Progenitor cell of endocrine pancreas (in vitro differentiated cells): ENCODE measurements around the gene CAPN8. TPM values are rescaled to one million over a fixed set of nuclear protein-coding genes. Genes with fewer than 3 reads are reported as not detected.

Experiments used
- DNase-seq: peaks from one replicate; pipeline ENCODE4 v3.0.0; 2021; ENCODE audit warnings: low spot score; ENCODE audit not compliant: unreplicated experiment
- H3K27ac Mint-ChIP-seq: 2 replicates; pipeline ENCODE4 v1.8.0; 2021; ENCODE audit warnings: mild to moderate bottlenecking, moderate library complexity, mixed read lengths
- H3K27me3 Mint-ChIP-seq: 2 replicates; pipeline ENCODE4 v1.8.0; 2021; ENCODE audit warnings: mixed read lengths
- H3K36me3 Mint-ChIP-seq: 2 replicates; pipeline ENCODE4 v1.8.0; 2022; ENCODE audit warnings: mixed read lengths; ENCODE audit not compliant: insufficient read depth
- H3K4me1 Mint-ChIP-seq: 2 replicates; pipeline ENCODE4 v1.8.0; 2021; ENCODE audit warnings: low read depth, mixed read lengths
- H3K4me3 Mint-ChIP-seq: 2 replicates; pipeline ENCODE4 v1.8.0; 2021; ENCODE audit warnings: low read depth, mild to moderate bottlenecking, moderate library complexity, mixed read lengths
- H3K9me3 Mint-ChIP-seq: 2 replicates; pipeline ENCODE4 v1.8.0; 2021; ENCODE audit warnings: low read depth, mixed read lengths
- total RNA-seq: library from RNA; stranded (reverse); gene quantifications from 2 replicates; pipeline ENCODE4 v1.2.1, GENCODE V29; 2021
- TF ChIP-seq, protein P1 (sequence below): fragments of 200-600 bp; sonication (generic); IDR thresholded peaks from one replicate; pipeline ENCODE4 v1.5.0; 2021; ENCODE audit warnings: antibody characterized with exemption, mild to moderate bottlenecking; ENCODE audit not compliant: unreplicated experiment

The CAPN8 gene
- total RNA-seq, 1 donor from 2014 or later = 1.3 TPM

DNA sequence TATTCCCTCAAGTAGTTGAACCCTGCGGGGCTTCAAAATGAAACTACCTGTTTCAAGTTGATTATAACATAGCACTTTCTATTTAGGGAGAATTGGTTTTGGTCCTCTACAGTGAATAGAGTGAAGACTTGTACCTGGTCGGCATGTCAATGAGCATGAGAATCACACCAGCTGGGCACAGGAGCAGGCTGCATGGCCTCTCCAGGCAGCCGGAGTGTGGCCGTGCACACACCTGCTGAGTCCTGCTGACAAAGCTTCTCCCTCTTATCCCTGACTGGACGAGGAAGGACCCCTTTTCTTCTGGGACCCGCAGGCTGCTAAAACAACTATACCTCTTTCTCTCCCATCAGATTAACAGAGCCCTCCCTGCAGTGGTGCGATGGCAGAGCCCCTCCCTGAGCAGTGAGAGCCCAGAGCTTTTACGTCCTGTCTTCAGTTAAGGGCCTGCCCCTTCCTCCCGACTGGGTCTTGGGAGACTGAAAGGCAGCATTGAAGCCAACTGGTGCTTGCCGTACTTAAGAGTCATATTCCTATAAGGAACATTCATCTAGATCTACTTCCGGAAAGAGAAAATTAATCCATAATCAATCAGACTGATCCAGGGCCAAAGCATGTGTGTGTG lies 124.9 kb downstream of the CAPN8 start:
- peaks cover 21% of the 10 kb centered on the region for H3K4me1 Mint-ChIP-seq
- peaks cover 25% of the 10 kb centered on the region for H3K27me3 Mint-ChIP-seq
- no peaks in the 10 kb centered on the region for H3K9me3 Mint-ChIP-seq
- TF ChIP-seq, protein P1, sequence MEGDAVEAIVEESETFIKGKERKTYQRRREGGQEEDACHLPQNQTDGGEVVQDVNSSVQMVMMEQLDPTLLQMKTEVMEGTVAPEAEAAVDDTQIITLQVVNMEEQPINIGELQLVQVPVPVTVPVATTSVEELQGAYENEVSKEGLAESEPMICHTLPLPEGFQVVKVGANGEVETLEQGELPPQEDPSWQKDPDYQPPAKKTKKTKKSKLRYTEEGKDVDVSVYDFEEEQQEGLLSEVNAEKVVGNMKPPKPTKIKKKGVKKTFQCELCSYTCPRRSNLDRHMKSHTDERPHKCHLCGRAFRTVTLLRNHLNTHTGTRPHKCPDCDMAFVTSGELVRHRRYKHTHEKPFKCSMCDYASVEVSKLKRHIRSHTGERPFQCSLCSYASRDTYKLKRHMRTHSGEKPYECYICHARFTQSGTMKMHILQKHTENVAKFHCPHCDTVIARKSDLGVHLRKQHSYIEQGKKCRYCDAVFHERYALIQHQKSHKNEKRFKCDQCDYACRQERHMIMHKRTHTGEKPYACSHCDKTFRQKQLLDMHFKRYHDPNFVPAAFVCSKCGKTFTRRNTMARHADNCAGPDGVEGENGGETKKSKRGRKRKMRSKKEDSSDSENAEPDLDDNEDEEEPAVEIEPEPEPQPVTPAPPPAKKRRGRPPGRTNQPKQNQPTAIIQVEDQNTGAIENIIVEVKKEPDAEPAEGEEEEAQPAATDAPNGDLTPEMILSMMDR = no peak
- no peak for DNase-seq
- H3K4me3 Mint-ChIP-seq = no peak overlapping the region
- no peaks in the 10 kb centered on the region for H3K36me3 Mint-ChIP-seq
- no peak overlapping the region for H3K27ac Mint-ChIP-seq

DNA sequence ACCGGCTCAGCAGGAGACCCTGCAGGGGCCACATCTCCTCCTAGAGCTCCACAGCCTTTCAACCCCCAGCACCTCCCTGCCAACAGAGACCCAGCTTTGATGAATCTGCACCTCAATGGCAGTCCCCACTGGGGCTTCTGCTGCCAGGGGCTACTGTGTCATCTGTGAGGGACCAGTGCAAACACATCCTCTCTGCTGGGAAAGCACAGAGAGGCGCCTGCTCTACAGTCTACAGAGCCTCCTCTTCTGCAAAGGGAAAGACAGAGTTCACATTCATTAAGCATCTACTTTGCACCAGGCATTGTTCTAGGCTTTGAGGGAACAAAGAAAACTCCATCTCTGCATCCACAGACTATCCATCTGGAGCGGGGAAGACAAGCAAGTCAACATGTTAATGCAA lies 125.8 kb downstream of the CAPN8 start:
- Mint-ChIP-seq H3K27ac (no peak overlapping the region), H3K9me3 (no peaks in the 10 kb centered on the region), H3K4me3 (no peak overlapping the region), H3K27me3 (peaks cover 31% of the 10 kb centered on the region), H3K36me3 (no peaks in the 10 kb centered on the region), H3K4me1 (peaks cover 15% of the 10 kb centered on the region)
- TF ChIP-seq, protein P1 = no peak
- no peak for DNase-seq

DNA sequence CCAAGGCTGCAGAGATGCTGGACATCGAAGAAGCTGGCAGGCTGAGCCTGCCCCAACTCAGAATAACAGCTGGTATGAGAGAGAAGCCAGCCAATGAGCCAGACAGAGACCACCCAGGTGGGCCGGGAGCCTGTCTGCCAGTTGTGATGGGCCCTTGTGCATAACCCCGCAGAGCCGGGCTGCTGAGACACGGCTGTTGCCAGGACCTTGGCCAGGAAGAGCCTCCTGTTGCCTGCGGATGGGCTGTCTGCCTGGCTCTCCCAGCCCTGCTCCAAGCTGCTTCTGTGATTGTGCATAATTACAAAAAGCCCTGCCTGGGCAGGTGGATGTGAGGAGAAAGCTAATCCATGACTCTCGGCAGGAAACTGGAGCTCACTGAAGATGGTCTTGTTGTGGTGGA lies 126.5 kb downstream of the CAPN8 start:
- Mint-ChIP-seq H3K27ac (no peak overlapping the region), H3K4me1 (peaks cover 15% of the 10 kb centered on the region), H3K27me3 (peaks cover 31% of the 10 kb centered on the region), H3K36me3 (no peaks in the 10 kb centered on the region), H3K9me3 (no peaks in the 10 kb centered on the region), H3K4me3 (no peak overlapping the region)
- TF ChIP-seq, protein P1 = no peak
- DNase-seq = no peak

DNA sequence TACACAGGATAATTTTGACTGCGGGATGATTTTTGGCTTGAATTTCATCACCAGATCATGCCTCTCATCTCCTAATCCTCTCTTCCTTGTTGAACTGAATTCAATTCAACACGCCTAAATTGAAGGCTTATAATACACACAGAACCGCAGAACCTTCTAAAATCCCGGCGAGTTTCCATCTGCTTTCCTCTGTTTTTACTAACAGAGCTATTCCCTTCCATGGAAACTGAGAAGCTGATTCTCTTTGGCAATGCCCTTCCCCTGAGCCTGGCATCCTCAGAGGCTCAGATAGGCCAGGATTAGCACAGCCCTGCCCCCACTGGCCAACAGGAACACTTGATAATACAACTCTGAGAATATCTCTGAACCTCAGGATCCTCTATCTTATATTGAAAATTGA lies 130.2 kb downstream of the CAPN8 start:
- TF ChIP-seq, protein P1 = no peak
- H3K27me3 Mint-ChIP-seq = peaks cover 28% of the 10 kb centered on the region

DNA sequence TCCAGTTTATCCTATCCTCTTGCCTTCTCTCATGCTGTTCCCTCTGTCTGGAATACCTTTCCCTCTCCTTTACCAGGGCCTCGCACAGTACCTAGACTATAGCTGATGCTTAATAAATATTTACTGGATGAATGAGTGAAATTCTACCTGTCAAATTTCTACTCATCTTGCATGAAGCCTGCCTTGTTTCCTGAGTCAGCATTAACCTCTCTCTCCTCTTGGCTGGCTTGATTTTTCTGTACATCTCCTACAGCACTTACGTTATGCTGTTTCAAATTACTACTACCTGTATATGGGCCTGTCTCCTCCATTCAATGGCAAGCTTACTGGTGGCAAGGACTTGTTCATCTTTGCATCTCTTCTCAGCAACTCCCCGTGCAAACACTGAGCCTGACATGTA lies 130.8 kb downstream of the CAPN8 start:
- H3K9me3 Mint-ChIP-seq = no peaks in the 10 kb centered on the region
- no peaks in the 10 kb centered on the region for H3K4me1 Mint-ChIP-seq
- TF ChIP-seq, protein P1 = no peak
- DNase-seq = no peak
- H3K36me3 Mint-ChIP-seq = no peaks in the 10 kb centered on the region
- H3K27me3 Mint-ChIP-seq = peaks cover 23% of the 10 kb centered on the region
- H3K4me3 Mint-ChIP-seq = no peak overlapping the region
- H3K27ac Mint-ChIP-seq = no peak overlapping the region

More for the DNA sequence above, 130.2 kb downstream of the CAPN8 start:
- no peaks in the 10 kb centered on the region for H3K36me3 Mint-ChIP-seq
- H3K27ac Mint-ChIP-seq = no peak overlapping the region
- H3K4me1 Mint-ChIP-seq = peaks cover 2% of the 10 kb centered on the region
- H3K9me3 Mint-ChIP-seq = no peaks in the 10 kb centered on the region
- H3K4me3 Mint-ChIP-seq = no peak overlapping the region
- no peak for DNase-seq
